GM12873 (cell line): Measurements from ENCODE around the gene PAPSS2.

Experiments
- CTCF ChIP-seq: IDR thresholded peaks from 2 replicates; pipeline ENCODE4 v1.5.1; 2012; ENCODE audit warnings: low read depth, mild to moderate bottlenecking, moderate library complexity, low read length, control low read depth; ENCODE audit not compliant: insufficient read depth; ENCODE audit errors: missing control alignments

The PAPSS2 gene

DNA sequence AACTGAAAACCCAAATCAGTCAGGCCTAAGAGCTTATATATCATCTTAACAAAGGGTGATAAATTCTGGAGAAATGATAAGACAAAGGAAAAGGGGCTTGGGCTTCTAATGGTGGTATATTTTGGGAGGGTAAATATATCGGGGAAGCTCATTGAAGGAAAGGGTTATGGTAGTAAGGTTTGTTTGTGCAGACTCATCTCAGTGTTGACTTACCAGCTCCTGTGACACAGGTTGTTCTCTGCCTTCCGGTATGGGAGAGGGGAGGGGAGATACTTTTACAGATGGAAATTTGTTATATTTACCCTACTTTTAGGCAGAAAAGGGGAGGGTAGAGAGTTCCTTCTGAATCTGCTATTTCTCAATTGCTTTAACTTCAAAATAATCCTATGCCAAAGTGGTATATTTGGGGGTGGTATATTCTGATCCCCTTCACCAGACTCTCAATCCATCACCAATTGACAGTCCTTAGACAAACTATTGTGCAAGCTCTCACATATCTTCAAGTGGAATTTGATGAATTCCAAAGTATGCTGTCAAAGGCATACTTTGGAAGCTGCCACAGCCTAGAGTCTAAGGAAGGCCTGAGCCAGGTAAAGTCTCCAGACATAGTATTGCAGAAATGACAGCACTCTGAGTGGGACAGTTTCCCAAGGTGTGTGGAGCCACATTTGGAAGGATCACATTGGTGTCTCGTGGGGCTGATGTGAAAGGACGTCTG lies 13.3 kb upstream of the PAPSS2 start:
- TF ChIP-seq CTCF, result no peak

DNA sequence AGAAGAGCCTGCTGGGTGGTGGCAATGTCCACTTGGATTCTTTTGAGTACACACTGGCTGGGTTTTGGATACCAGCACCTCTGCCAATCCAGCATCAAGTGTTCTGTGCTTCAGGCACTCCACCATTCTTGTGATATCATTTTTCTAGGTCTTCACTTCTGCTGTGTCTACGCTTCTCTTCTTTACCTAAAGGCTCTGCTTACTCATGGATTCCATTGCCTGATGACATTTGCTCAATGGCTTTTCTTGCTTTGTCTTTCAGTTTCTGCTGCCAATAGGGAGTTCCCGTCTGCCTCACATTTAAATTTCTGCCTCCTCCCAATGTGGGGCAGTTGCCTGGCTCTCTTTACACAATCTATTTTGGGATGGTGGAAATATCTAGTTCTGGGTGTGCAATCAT lies 12.7 kb upstream of the PAPSS2 start:
- TF ChIP-seq CTCF, result no peak

GRCh38 chr10:87650838-87651589 lies 8.7 kb upstream of the PAPSS2 start:
- no peak for TF ChIP-seq CTCF

DNA sequence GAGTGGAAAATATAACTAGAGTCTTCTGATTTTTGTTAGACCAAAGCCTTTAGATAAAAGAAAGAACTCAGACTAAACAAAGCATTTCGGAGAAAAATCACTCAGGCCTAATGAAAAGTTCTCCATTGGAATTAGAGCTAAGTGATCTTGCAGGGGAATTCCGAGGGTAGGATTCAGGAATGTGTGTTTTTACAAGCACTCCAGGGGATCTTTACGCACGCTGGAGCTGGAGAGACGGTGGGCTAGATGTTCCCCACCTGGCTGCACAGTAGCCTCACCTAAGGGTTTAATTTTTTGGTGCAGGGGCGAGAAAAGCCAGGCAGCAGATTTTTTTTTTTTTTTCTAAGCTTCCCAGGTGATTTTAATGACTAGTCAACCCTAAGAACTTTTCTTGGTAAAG lies 7.9 kb upstream of the PAPSS2 start:
- TF ChIP-seq CTCF, result no peak

GRCh38 chr10:87652261-87652660 lies 7.4 kb upstream of the PAPSS2 start:
- no peak for TF ChIP-seq CTCF

DNA sequence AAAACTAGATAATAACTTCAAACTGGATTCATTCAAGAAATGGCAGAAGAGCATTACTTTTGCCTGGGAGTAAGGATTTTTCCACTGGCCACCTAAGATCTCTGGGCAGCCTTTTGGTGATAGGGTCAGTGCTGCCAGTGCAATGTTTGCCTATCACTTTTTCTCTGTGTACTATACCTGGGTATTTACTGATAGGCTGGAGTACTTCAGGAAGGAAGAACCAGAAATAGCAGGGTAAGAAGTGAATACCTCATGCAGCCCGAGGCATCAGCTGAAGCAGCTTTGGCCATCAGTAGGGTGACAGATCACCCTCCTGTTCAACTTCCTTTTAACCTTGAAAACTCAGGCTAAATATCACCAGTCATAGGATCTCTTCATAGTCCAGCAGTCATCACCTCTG lies 5.5 kb upstream of the PAPSS2 start:
- TF ChIP-seq CTCF, result no peak

DNA sequence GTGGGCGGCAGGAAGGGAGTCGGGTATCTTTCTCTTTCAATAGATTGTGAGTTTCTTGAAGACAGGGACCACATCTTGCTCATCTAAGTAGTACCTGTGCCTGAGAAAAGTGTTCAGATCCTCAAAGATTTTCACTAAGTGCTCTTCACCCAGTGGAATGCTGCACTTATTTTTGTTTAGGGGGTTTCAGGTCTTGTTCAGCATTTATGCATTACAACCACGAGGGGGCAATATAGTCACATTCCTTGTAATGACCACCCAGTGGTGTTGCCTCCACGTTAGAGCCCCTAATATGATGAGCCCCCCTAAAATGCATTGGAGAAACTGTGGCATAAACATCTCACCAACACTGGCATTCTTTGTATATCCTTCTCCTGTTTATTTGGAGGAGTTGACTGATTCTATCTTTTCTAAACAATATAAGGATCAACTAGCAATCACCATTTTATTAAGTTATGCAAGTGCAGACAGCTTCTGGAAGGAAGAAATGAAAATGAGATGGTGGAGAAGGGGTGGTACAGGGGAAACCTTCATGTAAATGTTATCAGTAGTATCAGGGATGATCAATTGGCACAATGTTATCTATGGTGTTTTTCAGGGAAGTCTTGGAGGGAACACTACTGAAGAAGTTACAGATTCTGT lies 3.1 kb upstream of the PAPSS2 start:
- TF ChIP-seq CTCF, result peak; percentile 72
